K562 (cell line): ENCODE data around the gene FFAR1. TPM values are rescaled to one million over a fixed set of nuclear protein-coding genes. Genes with fewer than 3 reads are reported as not detected.
A peak's percentile ranks its signal among the peaks of the same experiment; 100 is the strongest.

Experiments used
- HDAC1 ChIP-seq, 2 experiments: fragments of 450-650 bp; IDR thresholded peaks; 2 replicates each; pipeline ENCODE4 v1.6.1; 2016 to 2017; ENCODE audit warnings: inconsistent platforms in 1 of 2, mild to moderate bottlenecking in 1 of 2, moderate library complexity in 1 of 2
- MBD2 ChIP-seq: sonication (generic); IDR thresholded peaks from 2 replicates; pipeline ENCODE4 v1.6.1; 2016; ENCODE audit warnings: low read depth, borderline replicate concordance
- MTA3 ChIP-seq: fragments of 450-650 bp; formaldehyde crosslinking; IDR thresholded peaks from 2 replicates; pipeline ENCODE4 v1.6.1; 2017; ENCODE audit warnings: mild to moderate bottlenecking, borderline replicate concordance
- POLR2H ChIP-seq: IDR thresholded peaks from 2 replicates; pipeline ENCODE4 v1.6.1; 2016; ENCODE audit warnings: missing genetic modification characterization, low read depth, mild to moderate bottlenecking, control low read depth, missing compliant biosample characterization, moderate library complexity
- SMAD3 ChIP-seq: fragments of 450-650 bp; formaldehyde crosslinking; conservative IDR thresholded peaks from 2 replicates; pipeline ENCODE4 v1.4.0; 2020; ENCODE audit warnings: mild to moderate bottlenecking
- YY1 ChIP-seq, 3 experiments: IDR thresholded peaks; 2 replicates each; pipeline ENCODE4 v1.6.1; 2011; ENCODE audit warnings: low read length in 2 of 3, mild to moderate bottlenecking in 2 of 3, moderate library complexity in 2 of 3, borderline replicate concordance in 1 of 3, control low read depth in 1 of 3, low read depth in 1 of 3; ENCODE audit not compliant: insufficient read depth in 3 of 3, insufficient replicate concordance in 2 of 3, control insufficient read depth in 1 of 3, insufficient read length in 1 of 3; ENCODE audit errors: extremely low read depth in 1 of 3
- ZNF445 ChIP-seq: fragments of 250-450 bp; sonication (Bioruptor Pico); IDR thresholded peaks from 2 replicates; pipeline ENCODE4 v1.4.0; 2020; ENCODE audit warnings: low read depth, mild to moderate bottlenecking, moderate library complexity
- ZNF79 ChIP-seq: fragments of 250-450 bp; sonication (Bioruptor Pico); IDR thresholded peaks from 2 replicates; pipeline ENCODE4 v1.4.0; 2020; ENCODE audit warnings: low read depth, mild to moderate bottlenecking, moderate library complexity
- polyA plus RNA-seq, 8 experiments: library from polyadenylated mRNA; depleted of rRNA in 4 of 8; stranded (reverse) in 5 of 8; unstranded in 3 of 8; fragments of >200 nt; fragmentation: Nextera tagmentation in 2 of 8; fragmentation: Illumina TruSeq in 1 of 8; extraction: Ambion mirVana in 2 of 8; extraction: Trizol in 1 of 8; gene quantifications; 2 replicates each; pipeline versions ENCODE4 v1.2.1 to v1.2.3, GENCODE V29; 2011 to 2014; ENCODE audit warnings: inconsistent platforms in 1 of 8, missing spikeins in 1 of 8
- total RNA-seq, 7 experiments: library from RNA; depleted of rRNA in 6 of 7; stranded (reverse); fragments of >200 nt in 6 of 7; fragmentation: Illumina TruSeq in 2 of 7; extraction: Trizol in 2 of 7; gene quantifications; 2 replicates each; pipeline versions ENCODE4 v1.2.1 to v1.2.3, GENCODE V29; 2011 to 2021; ENCODE audit warnings: low replicate concordance in 1 of 7
- TF ChIP-seq, protein P1 (sequence below): fragments of 450-650 bp; IDR thresholded peaks from 2 replicates; pipeline ENCODE4 v1.6.1; 2016; ENCODE audit warnings: mild to moderate bottlenecking, moderate library complexity
- TF ChIP-seq, protein P2 (sequence below): fragments of 450-650 bp; IDR thresholded peaks from 2 replicates; pipeline ENCODE4 v1.6.1; 2018; ENCODE audit not compliant: partially characterized antibody

FFAR1 gene
- total and polyA plus RNA-seq, 9 of the 15 experiments (the other 6 are each of a cell fraction or from before 2014, with no cell fraction given): not detected

GRCh38 chr19:35299523-35300338, 48.0 kb upstream of the FFAR1 start (continued):
- TF ChIP-seq, protein P1, sequence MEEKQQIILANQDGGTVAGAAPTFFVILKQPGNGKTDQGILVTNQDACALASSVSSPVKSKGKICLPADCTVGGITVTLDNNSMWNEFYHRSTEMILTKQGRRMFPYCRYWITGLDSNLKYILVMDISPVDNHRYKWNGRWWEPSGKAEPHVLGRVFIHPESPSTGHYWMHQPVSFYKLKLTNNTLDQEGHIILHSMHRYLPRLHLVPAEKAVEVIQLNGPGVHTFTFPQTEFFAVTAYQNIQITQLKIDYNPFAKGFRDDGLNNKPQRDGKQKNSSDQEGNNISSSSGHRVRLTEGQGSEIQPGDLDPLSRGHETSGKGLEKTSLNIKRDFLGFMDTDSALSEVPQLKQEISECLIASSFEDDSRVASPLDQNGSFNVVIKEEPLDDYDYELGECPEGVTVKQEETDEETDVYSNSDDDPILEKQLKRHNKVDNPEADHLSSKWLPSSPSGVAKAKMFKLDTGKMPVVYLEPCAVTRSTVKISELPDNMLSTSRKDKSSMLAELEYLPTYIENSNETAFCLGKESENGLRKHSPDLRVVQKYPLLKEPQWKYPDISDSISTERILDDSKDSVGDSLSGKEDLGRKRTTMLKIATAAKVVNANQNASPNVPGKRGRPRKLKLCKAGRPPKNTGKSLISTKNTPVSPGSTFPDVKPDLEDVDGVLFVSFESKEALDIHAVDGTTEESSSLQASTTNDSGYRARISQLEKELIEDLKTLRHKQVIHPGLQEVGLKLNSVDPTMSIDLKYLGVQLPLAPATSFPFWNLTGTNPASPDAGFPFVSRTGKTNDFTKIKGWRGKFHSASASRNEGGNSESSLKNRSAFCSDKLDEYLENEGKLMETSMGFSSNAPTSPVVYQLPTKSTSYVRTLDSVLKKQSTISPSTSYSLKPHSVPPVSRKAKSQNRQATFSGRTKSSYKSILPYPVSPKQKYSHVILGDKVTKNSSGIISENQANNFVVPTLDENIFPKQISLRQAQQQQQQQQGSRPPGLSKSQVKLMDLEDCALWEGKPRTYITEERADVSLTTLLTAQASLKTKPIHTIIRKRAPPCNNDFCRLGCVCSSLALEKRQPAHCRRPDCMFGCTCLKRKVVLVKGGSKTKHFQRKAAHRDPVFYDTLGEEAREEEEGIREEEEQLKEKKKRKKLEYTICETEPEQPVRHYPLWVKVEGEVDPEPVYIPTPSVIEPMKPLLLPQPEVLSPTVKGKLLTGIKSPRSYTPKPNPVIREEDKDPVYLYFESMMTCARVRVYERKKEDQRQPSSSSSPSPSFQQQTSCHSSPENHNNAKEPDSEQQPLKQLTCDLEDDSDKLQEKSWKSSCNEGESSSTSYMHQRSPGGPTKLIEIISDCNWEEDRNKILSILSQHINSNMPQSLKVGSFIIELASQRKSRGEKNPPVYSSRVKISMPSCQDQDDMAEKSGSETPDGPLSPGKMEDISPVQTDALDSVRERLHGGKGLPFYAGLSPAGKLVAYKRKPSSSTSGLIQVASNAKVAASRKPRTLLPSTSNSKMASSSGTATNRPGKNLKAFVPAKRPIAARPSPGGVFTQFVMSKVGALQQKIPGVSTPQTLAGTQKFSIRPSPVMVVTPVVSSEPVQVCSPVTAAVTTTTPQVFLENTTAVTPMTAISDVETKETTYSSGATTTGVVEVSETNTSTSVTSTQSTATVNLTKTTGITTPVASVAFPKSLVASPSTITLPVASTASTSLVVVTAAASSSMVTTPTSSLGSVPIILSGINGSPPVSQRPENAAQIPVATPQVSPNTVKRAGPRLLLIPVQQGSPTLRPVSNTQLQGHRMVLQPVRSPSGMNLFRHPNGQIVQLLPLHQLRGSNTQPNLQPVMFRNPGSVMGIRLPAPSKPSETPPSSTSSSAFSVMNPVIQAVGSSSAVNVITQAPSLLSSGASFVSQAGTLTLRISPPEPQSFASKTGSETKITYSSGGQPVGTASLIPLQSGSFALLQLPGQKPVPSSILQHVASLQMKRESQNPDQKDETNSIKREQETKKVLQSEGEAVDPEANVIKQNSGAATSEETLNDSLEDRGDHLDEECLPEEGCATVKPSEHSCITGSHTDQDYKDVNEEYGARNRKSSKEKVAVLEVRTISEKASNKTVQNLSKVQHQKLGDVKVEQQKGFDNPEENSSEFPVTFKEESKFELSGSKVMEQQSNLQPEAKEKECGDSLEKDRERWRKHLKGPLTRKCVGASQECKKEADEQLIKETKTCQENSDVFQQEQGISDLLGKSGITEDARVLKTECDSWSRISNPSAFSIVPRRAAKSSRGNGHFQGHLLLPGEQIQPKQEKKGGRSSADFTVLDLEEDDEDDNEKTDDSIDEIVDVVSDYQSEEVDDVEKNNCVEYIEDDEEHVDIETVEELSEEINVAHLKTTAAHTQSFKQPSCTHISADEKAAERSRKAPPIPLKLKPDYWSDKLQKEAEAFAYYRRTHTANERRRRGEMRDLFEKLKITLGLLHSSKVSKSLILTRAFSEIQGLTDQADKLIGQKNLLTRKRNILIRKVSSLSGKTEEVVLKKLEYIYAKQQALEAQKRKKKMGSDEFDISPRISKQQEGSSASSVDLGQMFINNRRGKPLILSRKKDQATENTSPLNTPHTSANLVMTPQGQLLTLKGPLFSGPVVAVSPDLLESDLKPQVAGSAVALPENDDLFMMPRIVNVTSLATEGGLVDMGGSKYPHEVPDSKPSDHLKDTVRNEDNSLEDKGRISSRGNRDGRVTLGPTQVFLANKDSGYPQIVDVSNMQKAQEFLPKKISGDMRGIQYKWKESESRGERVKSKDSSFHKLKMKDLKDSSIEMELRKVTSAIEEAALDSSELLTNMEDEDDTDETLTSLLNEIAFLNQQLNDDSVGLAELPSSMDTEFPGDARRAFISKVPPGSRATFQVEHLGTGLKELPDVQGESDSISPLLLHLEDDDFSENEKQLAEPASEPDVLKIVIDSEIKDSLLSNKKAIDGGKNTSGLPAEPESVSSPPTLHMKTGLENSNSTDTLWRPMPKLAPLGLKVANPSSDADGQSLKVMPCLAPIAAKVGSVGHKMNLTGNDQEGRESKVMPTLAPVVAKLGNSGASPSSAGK: peak; percentile 42; the same call in 1 of the 2 replicates
- TF ChIP-seq HDAC1 (IDR thresholded peaks at IDR 0.05) (no peak; a peak in 1 of 4 replicates), POLR2H (tag) (no peak), MTA3 (0 out of 2 replicates have a peak, but pooled peaks have one; percentile 19), SMAD3 (no peak), YY1 (IDR thresholded peaks at IDR 0.05; ENCODE audit: borderline replicate concordance in 1 of 3, control insufficient read depth in 1 of 3, extremely low read depth in 1 of 3, insufficient read depth in 3 of 3, insufficient read length in 1 of 3, insufficient replicate concordance in 2 of 3, low read depth in 1 of 3, low read length in 2 of 3) (peak in 1 of 3 experiments; percentile 15), ZNF445 (CRISPR knock-in tag) (no peak), MBD2 (peak; percentile 38; the same call in 1 of the 2 replicates), ZNF79 (CRISPR knock-in tag) (no peak)
- TF ChIP-seq, protein P2, sequence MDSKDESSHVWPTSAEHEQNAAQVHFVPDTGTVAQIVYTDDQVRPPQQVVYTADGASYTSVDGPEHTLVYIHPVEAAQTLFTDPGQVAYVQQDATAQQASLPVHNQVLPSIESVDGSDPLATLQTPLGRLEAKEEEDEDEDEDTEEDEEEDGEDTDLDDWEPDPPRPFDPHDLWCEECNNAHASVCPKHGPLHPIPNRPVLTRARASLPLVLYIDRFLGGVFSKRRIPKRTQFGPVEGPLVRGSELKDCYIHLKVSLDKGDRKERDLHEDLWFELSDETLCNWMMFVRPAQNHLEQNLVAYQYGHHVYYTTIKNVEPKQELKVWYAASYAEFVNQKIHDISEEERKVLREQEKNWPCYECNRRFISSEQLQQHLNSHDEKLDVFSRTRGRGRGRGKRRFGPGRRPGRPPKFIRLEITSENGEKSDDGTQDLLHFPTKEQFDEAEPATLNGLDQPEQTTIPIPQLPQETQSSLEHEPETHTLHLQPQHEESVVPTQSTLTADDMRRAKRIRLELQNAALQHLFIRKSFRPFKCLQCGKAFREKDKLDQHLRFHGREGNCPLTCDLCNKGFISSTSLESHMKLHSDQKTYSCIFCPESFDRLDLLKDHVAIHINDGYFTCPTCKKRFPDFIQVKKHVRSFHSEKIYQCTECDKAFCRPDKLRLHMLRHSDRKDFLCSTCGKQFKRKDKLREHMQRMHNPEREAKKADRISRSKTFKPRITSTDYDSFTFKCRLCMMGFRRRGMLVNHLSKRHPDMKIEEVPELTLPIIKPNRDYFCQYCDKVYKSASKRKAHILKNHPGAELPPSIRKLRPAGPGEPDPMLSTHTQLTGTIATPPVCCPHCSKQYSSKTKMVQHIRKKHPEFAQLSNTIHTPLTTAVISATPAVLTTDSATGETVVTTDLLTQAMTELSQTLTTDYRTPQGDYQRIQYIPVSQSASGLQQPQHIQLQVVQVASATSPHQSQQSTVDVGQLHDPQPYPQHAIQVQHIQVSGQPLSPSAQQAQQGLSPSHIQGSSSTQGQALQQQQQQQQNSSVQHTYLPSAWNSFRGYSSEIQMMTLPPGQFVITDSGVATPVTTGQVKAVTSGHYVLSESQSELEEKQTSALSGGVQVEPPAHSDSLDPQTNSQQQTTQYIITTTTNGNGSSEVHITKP: peak; percentile 17
